OCI-LY7 (cell line): ENCODE measurements around the gene TWNK. TPM values are rescaled to one million over a fixed set of nuclear protein-coding genes. Genes with fewer than 3 reads are reported as not detected.

Source experiments
- BruUV-seq: library from RNA; stranded (reverse); fragments of 400-500 nt; replicated peaks from 2 replicates; lab custom pipeline; 2021; lab: Mats Ljungman, UMichigan
- CTCF ChIA-PET: fragments of 300-600 bp; sonication (Branson Sonifier 250); formaldehyde crosslinking; loops from one replicate; lab custom pipeline; 2022; ENCODE audit warnings: antibody characterized with exemption; ENCODE audit not compliant: unreplicated experiment; lab: Charles Lee
- POLR2A ChIA-PET: fragments of 300-600 bp; sonication (Branson Sonifier 250); formaldehyde crosslinking; loops from one replicate; lab custom pipeline; 2022; ENCODE audit warnings: antibody characterized with exemption; lab: Charles Lee
- DNase-seq: peaks from one replicate; pipeline ENCODE4 v3.0.0-alpha.2; 2015; ENCODE audit warnings: low spot score
- H2AFZ ChIP-seq: fragments of 200-600 bp; sonication (generic), shearing (Covaris generic); 2 replicates; pipeline ENCODE4 v1.6.1; 2014; ENCODE audit warnings: mild to moderate bottlenecking, antibody characterized with exemption, low read length, moderate library complexity
- H3K27ac ChIP-seq: fragments of 200-600 bp; sonication (generic); 2 replicates; pipeline ENCODE4 v1.5.1; 2014; ENCODE audit warnings: mixed run types, low read depth, mild to moderate bottlenecking, moderate library complexity, low read length, inconsistent platforms; ENCODE audit not compliant: poor library complexity, severe bottlenecking
- H3K36me3 ChIP-seq: fragments of 200-600 bp; sonication (generic); 2 replicates; pipeline ENCODE4 v1.6.1; 2014; ENCODE audit warnings: mild to moderate bottlenecking, antibody characterized with exemption, low read length, moderate library complexity, mixed read lengths; ENCODE audit not compliant: insufficient read depth
- H3K4me1 ChIP-seq: fragments of 200-600 bp; sonication (generic); 2 replicates; pipeline ENCODE4 v1.5.1; 2014; ENCODE audit warnings: mild to moderate bottlenecking, low read length; ENCODE audit not compliant: insufficient read depth, poor library complexity, severe bottlenecking
- H3K4me2 ChIP-seq: fragments of 200-600 bp; sonication (generic); 2 replicates; pipeline ENCODE4 v1.6.1; 2014; ENCODE audit warnings: mild to moderate bottlenecking, low read length
- H3K4me3 ChIP-seq: fragments of 200-600 bp; sonication (generic); 2 replicates; pipeline ENCODE4 v1.5.1; 2014; ENCODE audit warnings: mild to moderate bottlenecking, low read depth, low read length; ENCODE audit not compliant: poor library complexity, severe bottlenecking
- H3K79me2 ChIP-seq: fragments of 200-600 bp; sonication (generic); 2 replicates; pipeline ENCODE4 v1.6.1; 2016; ENCODE audit warnings: low read depth, mild to moderate bottlenecking, low read length, moderate library complexity, mixed read lengths; ENCODE audit not compliant: insufficient read depth
- H3K9me2 ChIP-seq: fragments of 200-600 bp; sonication (generic); 2 replicates; pipeline ENCODE4 v1.6.1; 2016; ENCODE audit warnings: mild to moderate bottlenecking, low read length, mixed read lengths; ENCODE audit not compliant: insufficient read depth
- H3K9me3 ChIP-seq: fragments of 200-600 bp; sonication (generic); 2 replicates; pipeline ENCODE4 v1.6.1; 2014; ENCODE audit warnings: mild to moderate bottlenecking, mixed run types, low read length, mixed read lengths
- H4K20me1 ChIP-seq: fragments of 200-600 bp; sonication (generic); 2 replicates; pipeline ENCODE4 v1.6.1; 2014; ENCODE audit warnings: mild to moderate bottlenecking, antibody characterized with exemption, low read length, moderate library complexity, mixed read lengths; ENCODE audit not compliant: insufficient read depth
- EZH2phosphoT487 ChIP-seq: fragments of 200-600 bp; sonication (generic); IDR thresholded peaks from 2 replicates; pipeline ENCODE4 v1.6.1; 2018; ENCODE audit warnings: low read depth, borderline replicate concordance, mild to moderate bottlenecking, mixed run types, antibody characterized with exemption, low read length, moderate library complexity, mixed read lengths
- intact Hi-C: fragments of 100-400 bp; cut with micrococcal nuclease; formaldehyde crosslinking; loops from one replicate; pipeline ENCODE4 v1.10.0; 2022; ENCODE audit not compliant: unreplicated experiment
- total RNA-seq, 2 experiments: library from RNA; depleted of rRNA in 1 of 2; stranded (reverse); fragments of >200 nt in 1 of 2; shearing (Covaris generic) in 1 of 2; gene quantifications; 2 replicates each; pipeline ENCODE4 v1.2.3, GENCODE V29; 2014 to 2022
- TF ChIP-seq, protein P1 (sequence below): fragments of 200-600 bp; sonication (generic); conservative IDR thresholded peaks from 2 replicates; pipeline ENCODE4 v1.5.1; 2014; ENCODE audit warnings: mild to moderate bottlenecking, antibody characterized with exemption, low read length, moderate library complexity, mixed read lengths

TWNK gene
- total RNA-seq, 2 experiments from 2014 or later = 15.8 to 21.7 TPM

DNA sequence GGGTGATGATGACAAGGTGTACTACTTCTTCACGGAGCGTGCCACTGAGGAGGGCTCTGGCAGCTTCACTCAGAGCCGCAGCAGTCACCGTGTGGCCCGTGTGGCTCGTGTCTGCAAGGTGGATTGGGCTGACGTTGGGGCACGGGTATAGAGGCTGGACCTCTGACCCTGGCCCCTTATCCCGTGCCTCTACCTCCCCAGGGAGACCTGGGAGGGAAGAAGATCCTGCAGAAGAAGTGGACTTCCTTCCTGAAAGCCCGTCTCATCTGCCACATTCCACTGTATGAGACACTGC is 8.5 kb upstream of the TWNK start:
- BruUV-seq = no TSS peak
- Histone ChIP-seq H4K20me1 (no peaks in the 10 kb centered on the region), H3K4me3 (no peak overlapping the region), H3K4me1 (no peaks in the 10 kb centered on the region), H3K9me2 (no peaks in the 10 kb centered on the region), H2AFZ (no peak overlapping the region), H3K27ac (no peak overlapping the region), H3K9me3 (no peaks in the 10 kb centered on the region), H3K79me2 (no peaks in the 10 kb centered on the region), H3K36me3 (no peaks in the 10 kb centered on the region; the same call in 1 of the 2 replicates), H3K4me2 (no peak overlapping the region)
- intact Hi-C loops = no loop called here
- ChIA-PET CTCF (no interaction called here), POLR2A (no interaction called here)
- DNase-seq = no peak
- TF ChIP-seq EZH2phosphoT487 = no peak
- TF ChIP-seq, protein P1, sequence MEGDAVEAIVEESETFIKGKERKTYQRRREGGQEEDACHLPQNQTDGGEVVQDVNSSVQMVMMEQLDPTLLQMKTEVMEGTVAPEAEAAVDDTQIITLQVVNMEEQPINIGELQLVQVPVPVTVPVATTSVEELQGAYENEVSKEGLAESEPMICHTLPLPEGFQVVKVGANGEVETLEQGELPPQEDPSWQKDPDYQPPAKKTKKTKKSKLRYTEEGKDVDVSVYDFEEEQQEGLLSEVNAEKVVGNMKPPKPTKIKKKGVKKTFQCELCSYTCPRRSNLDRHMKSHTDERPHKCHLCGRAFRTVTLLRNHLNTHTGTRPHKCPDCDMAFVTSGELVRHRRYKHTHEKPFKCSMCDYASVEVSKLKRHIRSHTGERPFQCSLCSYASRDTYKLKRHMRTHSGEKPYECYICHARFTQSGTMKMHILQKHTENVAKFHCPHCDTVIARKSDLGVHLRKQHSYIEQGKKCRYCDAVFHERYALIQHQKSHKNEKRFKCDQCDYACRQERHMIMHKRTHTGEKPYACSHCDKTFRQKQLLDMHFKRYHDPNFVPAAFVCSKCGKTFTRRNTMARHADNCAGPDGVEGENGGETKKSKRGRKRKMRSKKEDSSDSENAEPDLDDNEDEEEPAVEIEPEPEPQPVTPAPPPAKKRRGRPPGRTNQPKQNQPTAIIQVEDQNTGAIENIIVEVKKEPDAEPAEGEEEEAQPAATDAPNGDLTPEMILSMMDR = no peak

- H3K4me2 ChIP-seq = no peak overlapping the region
- H3K4me1 ChIP-seq = no peaks in the 10 kb centered on the region
- ChIA-PET CTCF (interaction anchor here (0.5 kb wide), 1 partner anchor 34 kb away, joined by 4 read pairs; no protein-coding TSS in a partner anchor), POLR2A (no interaction called here)
- H3K9me2 ChIP-seq = no peaks in the 10 kb centered on the region
- DNase-seq = no peak
- TF ChIP-seq, protein P1 = no peak
- no peak for TF ChIP-seq EZH2phosphoT487
- H3K9me3 ChIP-seq = no peaks in the 10 kb centered on the region
- no peaks in the 10 kb centered on the region for H4K20me1 ChIP-seq
- intact Hi-C loops = no loop called here
- H3K79me2 ChIP-seq = no peaks in the 10 kb centered on the region
- no peak overlapping the region for H3K27ac ChIP-seq
- no peaks in the 10 kb centered on the region; the same call in 1 of the 2 replicates for H3K36me3 ChIP-seq
- H3K4me3 ChIP-seq = no peak overlapping the region
- no TSS peak for BruUV-seq
- no peak overlapping the region for H2AFZ ChIP-seq
These were observed 7.5 kb upstream of the TWNK start for GRCh38 chr10:100979791-100980272.

GRCh38 chr10:100980311-100980710 is 7.0 kb upstream of the TWNK start:
- Histone ChIP-seq H3K4me1 (peaks cover 2% of the 10 kb centered on the region), H3K27ac (no peak overlapping the region), H3K36me3 (no peaks in the 10 kb centered on the region; the same call in 1 of the 2 replicates), H3K79me2 (no peaks in the 10 kb centered on the region), H3K9me3 (no peaks in the 10 kb centered on the region), H3K4me2 (no peak overlapping the region), H3K9me2 (no peaks in the 10 kb centered on the region), H2AFZ (no peak overlapping the region), H4K20me1 (no peaks in the 10 kb centered on the region), H3K4me3 (no peak overlapping the region)
- DNase-seq = no peak
- intact Hi-C loops = no loop called here
- TF ChIP-seq, protein P1 = no peak
- TF ChIP-seq EZH2phosphoT487 = no peak
- ChIA-PET POLR2A (no interaction called here), CTCF (interaction anchor here (0.5 kb wide), 1 partner anchor 33 kb away, joined by 4 read pairs; no protein-coding TSS in a partner anchor)
- no TSS peak for BruUV-seq
